Kidney (tissue), 14 donors: ENCODE measurements around the gene CCNJL. TPM values are rescaled to one million over a fixed set of nuclear protein-coding genes. Genes with fewer than 3 reads are reported as not detected.
A peak's percentile ranks its signal among the peaks of the same experiment; 100 is the strongest.

Source experiments
- DNase-seq, 5 donors: peaks; one replicate each; pipeline ENCODE4 v3.0.0-alpha.2; 2013 to 2020
- FAIRE-seq: peaks from 2 replicates; lab custom pipeline; 2012; peaks lifted over from hg19 to GRCh38; lab: Jason Lieb, UNC
- H3K27ac ChIP-seq, 2 donors: one replicate each; pipeline ENCODE4 v1.7.0; 2013; ENCODE audit warnings: low read depth in 2 of 2, low read length in 2 of 2, inconsistent platforms in 1 of 2
- H3K27me3 ChIP-seq: one replicate; pipeline ENCODE4 v1.7.1; 2013; ENCODE audit warnings: low read length, inconsistent platforms; ENCODE audit not compliant: control insufficient read depth, insufficient read depth
- H3K36me3 ChIP-seq, 3 donors: one replicate each; pipeline versions ENCODE4 v1.7.0 to v1.7.1; 2013; ENCODE audit warnings: low read length in 3 of 3, control low read depth in 1 of 3, inconsistent platforms in 1 of 3; ENCODE audit not compliant: insufficient read depth in 3 of 3, control insufficient read depth in 2 of 3
- H3K4me1 ChIP-seq, 3 donors: one replicate each; pipeline versions ENCODE4 v1.7.0 to v1.7.1; 2013; ENCODE audit warnings: low read length in 3 of 3, inconsistent platforms in 1 of 3, low read depth in 1 of 3; ENCODE audit not compliant: control insufficient read depth in 2 of 3, insufficient read depth in 2 of 3
- H3K4me3 ChIP-seq, 3 donors: one replicate each; pipeline versions ENCODE4 v1.7.0 to v1.8.1; 2013; ENCODE audit warnings: low read length in 3 of 3, control low read depth in 1 of 3, inconsistent platforms in 1 of 3
- H3K9ac ChIP-seq, 3 donors: one replicate each; pipeline versions ENCODE4 v1.7.0 to v1.7.1; 2013; ENCODE audit warnings: low read length in 3 of 3, control low read depth in 1 of 3, inconsistent platforms in 1 of 3
- H3K9me3 ChIP-seq, 3 donors: one replicate each; pipeline versions ENCODE4 v1.7.0 to v1.7.1; 2013; ENCODE audit warnings: low read length in 3 of 3, control low read depth in 1 of 3, inconsistent platforms in 1 of 3; ENCODE audit not compliant: control insufficient read depth in 2 of 3, insufficient read depth in 1 of 3
- CTCF ChIP-seq: IDR thresholded peaks from 3 replicates; pipeline ENCODE4 v1.5.1; 2012; ENCODE audit warnings: mild to moderate bottlenecking, moderate library complexity, borderline replicate concordance; ENCODE audit not compliant: insufficient read depth; ENCODE audit errors: extremely low read depth
- intact Hi-C: fragments of 100-400 bp; cut with DNase I; formaldehyde crosslinking; loops from one replicate; pipeline ENCODE4 v1.11.1; 2022
- polyA plus RNA-seq: library from polyadenylated mRNA; stranded (reverse); fragments of 350-450 nt; fragmentation: Illumina TruSeq; extraction: RNeasy Lipid Tissue Mini Kit (QIAGEN cat#74804); gene quantifications from one replicate; pipeline ENCODE4 v1.2.3, GENCODE V29; 2014; ENCODE audit warnings: low read depth, low replicate concordance; ENCODE audit not compliant: insufficient read depth
- total RNA-seq: library from RNA; stranded (reverse); fragmentation: NEBNext Ultra II Directional; extraction: Animal tissue kit (Norgen Biotek cat#: 25700); gene quantifications from one replicate; pipeline ENCODE4 v1.2.1, GENCODE V29; 2021
- donor health status: control.
- donor health status: control.
- donor health status: control.
- donor health status: control.
- donor health status: control.
- donor health status: DM: yes; HTN: yes; CAD: no.
- donor health status: Normal renal cell carcinoma (clear cell type).

Gene CCNJL
- total and polyA plus RNA-seq, 2 donors from 2014 or later, result 1.6 to 3.8 TPM

GRCh38 chr5:160278343-160278742 lies 34.0 kb downstream of the CCNJL start:
- no peak overlapping the region for H3K4me3 ChIP-seq
- intact Hi-C loops, result no loop called here
- TF ChIP-seq CTCF, result no peak
- FAIRE-seq (no peak), DNase-seq (peak in 1 of 5 donors; percentile 19)
- no peaks in the 10 kb centered on the region for H3K36me3 ChIP-seq
- H3K27me3 ChIP-seq, result no peaks in the 10 kb centered on the region
- no peaks in the 10 kb centered on the region for H3K4me1 ChIP-seq
- H3K9me3 ChIP-seq, result no peaks in the 10 kb centered on the region
- H3K9ac ChIP-seq, result no peak overlapping the region
- H3K27ac ChIP-seq, result no peak overlapping the region

GRCh38 chr5:160274483-160274931 lies 37.9 kb downstream of the CCNJL start:
- Histone ChIP-seq H3K9ac (no peak overlapping the region), H3K4me3 (no peak overlapping the region), H3K27ac (no peak overlapping the region), H3K4me1 (peaks cover 5 to 11% (median 6%) of the 10 kb centered on the region in 3 donors), H3K9me3 (no peaks in the 10 kb centered on the region), H3K27me3 (no peaks in the 10 kb centered on the region), H3K36me3 (no peaks in the 10 kb centered on the region)
- TF ChIP-seq CTCF, result no peak
- intact Hi-C loops, result no loop called here
- FAIRE-seq (no peak), DNase-seq (peak in 1 of 5 donors; percentile 32)

- intact Hi-C loops, result no loop called here
- Histone ChIP-seq H3K36me3 (no peaks in the 10 kb centered on the region), H3K27me3 (no peaks in the 10 kb centered on the region), H3K9me3 (no peaks in the 10 kb centered on the region), H3K9ac (no peak overlapping the region), H3K27ac (no peak overlapping the region), H3K4me3 (no peak overlapping the region), H3K4me1 (peaks cover 5 to 19% (median 6%) of the 10 kb centered on the region in 3 donors)
- no peak for FAIRE-seq
- no peak for DNase-seq
- no peak for TF ChIP-seq CTCF
Observed at GRCh38 chr5:160272889-160273288, 39.5 kb downstream of the CCNJL start.

GRCh38 chr5:160272264-160272663 lies 40.1 kb downstream of the CCNJL start:
- Histone ChIP-seq H3K36me3 (no peaks in the 10 kb centered on the region), H3K9me3 (no peaks in the 10 kb centered on the region), H3K4me1 (peaks cover 5 to 19% (median 6%) of the 10 kb centered on the region in 3 donors), H3K27ac (no peak overlapping the region), H3K4me3 (no peak overlapping the region), H3K9ac (no peak overlapping the region), H3K27me3 (no peaks in the 10 kb centered on the region)
- intact Hi-C loops, result no loop called here
- TF ChIP-seq CTCF, result no peak
- DNase-seq (peak in 1 of 5 donors; percentile 45), FAIRE-seq (no peak)
